Stomach (tissue), 9 donors: ENCODE data around the gene MSH5. TPM values are rescaled to one million over a fixed set of nuclear protein-coding genes. Genes with fewer than 3 reads are reported as not detected.
A peak's percentile ranks its signal among the peaks of the same experiment; 100 is the strongest.

Experiments used
- DNase-seq, 2 donors: peaks; one replicate each; pipeline versions ENCODE4 v3.0.0 to v3.0.0-alpha.2; 2013 to 2019
- H3K27ac ChIP-seq, 5 donors: fragments of 200-600 bp in 4 of 5; sonication (generic) in 4 of 5; one replicate each; pipeline ENCODE4 v1.5.1; 2013 to 2019; ENCODE audit warnings: mild to moderate bottlenecking in 1 of 5, moderate library complexity in 1 of 5
- H3K27me3 ChIP-seq, 3 donors: fragments of 200-600 bp; sonication (generic); one replicate each; pipeline ENCODE4 v1.5.1; 2017 to 2019; ENCODE audit warnings: mixed run types in 1 of 3
- H3K36me3 ChIP-seq, 4 donors: fragments of 200-600 bp; sonication (generic); 1 replicate in 3 of 4; 2 replicates in 1 of 4; pipeline ENCODE4 v1.5.1; 2016 to 2019
- H3K4me1 ChIP-seq, 4 donors: fragments of 200-600 bp; sonication (generic); one replicate each; pipeline ENCODE4 v1.5.1; 2016 to 2019
- H3K4me3 ChIP-seq, 4 donors: fragments of 200-600 bp; sonication (generic) in 3 of 4; one replicate each; pipeline ENCODE4 v1.5.1; 2016 to 2019; ENCODE audit warnings: mild to moderate bottlenecking in 1 of 4
- H3K9me3 ChIP-seq, 4 donors: fragments of 200-600 bp; sonication (generic); one replicate each; pipeline ENCODE4 v1.5.1; 2016 to 2019
- EP300 ChIP-seq: sonication (generic); formaldehyde crosslinking; IDR thresholded peaks from one replicate; pipeline ENCODE4 v1.6.1; 2017; ENCODE audit warnings: antibody characterized with exemption
- POLR2A ChIP-seq, 4 donors: fragments of 450-650 bp; IDR thresholded peaks; one replicate each; pipeline ENCODE4 v1.6.1; 2016; ENCODE audit warnings: antibody characterized with exemption in 4 of 4, control low read depth in 2 of 4, mild to moderate bottlenecking in 1 of 4, moderate library complexity in 1 of 4
- POLR2AphosphoS5 ChIP-seq, 3 donors: sonication (generic); formaldehyde crosslinking; IDR thresholded peaks; one replicate each; pipeline ENCODE4 v1.6.1; 2016; ENCODE audit warnings: antibody characterized with exemption in 3 of 3
- WGBS, 5 donors: extraction: QIAGEN DNeasy Blood & Tissue Kit in 3 of 5; methylation state at CpG; one replicate each; pipeline versions ENCODE4 v1.1.5 to v1.1.7; 2013 to 2018; 5-methylcytosine and 5-hydroxymethylcytosine counted together
- intact Hi-C: fragments of 100-400 bp; cut with DNase I; formaldehyde crosslinking; loops from one replicate; pipeline ENCODE4 v1.15.1; 2023; ENCODE audit warnings: low total_unique reads
- polyA plus RNA-seq, 3 donors: library from polyadenylated mRNA; stranded (reverse); fragments of 200-250 nt; gene quantifications; one replicate each; pipeline ENCODE4 v1.2.3, GENCODE V29; 2013
- total RNA-seq, 5 donors: library from RNA; depleted of rRNA; stranded (reverse); fragments of >200 nt; gene quantifications; one replicate each; pipeline versions ENCODE4 v1.1.0 to v1.2.3, GENCODE V29; 2014 to 2016
- TF ChIP-seq, protein P1 (sequence below), 7 experiments: fragments of 450-650 bp in 4 of 7; fragments of 200-600 bp in 3 of 7; sonication (generic) in 3 of 7; IDR thresholded peaks; one replicate each; pipeline ENCODE4 v1.5.1; 2016 to 2019; ENCODE audit warnings: antibody characterized with exemption in 7 of 7, control low read depth in 2 of 7, mild to moderate bottlenecking in 1 of 7
- donor health status: healthy with polysubstance abuse.
- donor health status: Bipolar disorder and iron deficiency.
- donor health status: healthy.

Gene MSH5
- total and polyA plus RNA-seq, 8 donors, result 2.9 to 66.4 (median 10.9) TPM

DNA sequence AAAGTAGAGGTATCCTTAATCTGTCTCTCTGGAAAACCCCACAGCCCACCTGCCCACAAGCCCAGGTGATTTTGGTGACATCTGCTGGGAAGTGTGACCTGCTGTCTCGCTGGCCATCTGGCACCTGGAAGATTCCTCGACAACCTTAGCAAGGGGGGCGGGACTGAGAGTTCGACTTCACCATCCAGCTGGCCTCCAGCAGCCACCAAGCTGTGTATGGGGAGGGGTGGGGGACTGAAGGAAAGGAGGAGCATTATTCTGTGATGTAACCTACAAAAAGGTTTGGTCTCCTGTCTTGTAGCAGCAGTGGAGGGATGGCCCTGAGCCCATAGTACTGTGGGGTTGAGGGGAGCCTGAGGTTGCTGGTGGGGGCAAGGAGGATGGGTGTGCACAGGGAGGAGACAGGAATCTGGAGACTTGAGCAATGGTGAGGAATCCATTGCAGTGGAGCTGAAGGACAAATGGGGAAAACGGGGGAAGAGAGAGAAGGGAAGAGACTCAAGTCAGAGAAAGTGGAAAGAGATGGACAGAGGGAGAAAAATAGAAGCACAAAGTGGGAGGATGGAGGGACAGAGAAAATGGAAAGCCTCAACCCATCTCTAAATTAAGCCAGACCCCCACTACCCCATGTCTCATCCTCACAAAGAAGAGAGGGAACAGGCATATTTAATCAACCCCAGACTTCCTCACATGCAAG, 29.1 kb upstream of the MSH5 start:
- TF ChIP-seq, protein P1, sequence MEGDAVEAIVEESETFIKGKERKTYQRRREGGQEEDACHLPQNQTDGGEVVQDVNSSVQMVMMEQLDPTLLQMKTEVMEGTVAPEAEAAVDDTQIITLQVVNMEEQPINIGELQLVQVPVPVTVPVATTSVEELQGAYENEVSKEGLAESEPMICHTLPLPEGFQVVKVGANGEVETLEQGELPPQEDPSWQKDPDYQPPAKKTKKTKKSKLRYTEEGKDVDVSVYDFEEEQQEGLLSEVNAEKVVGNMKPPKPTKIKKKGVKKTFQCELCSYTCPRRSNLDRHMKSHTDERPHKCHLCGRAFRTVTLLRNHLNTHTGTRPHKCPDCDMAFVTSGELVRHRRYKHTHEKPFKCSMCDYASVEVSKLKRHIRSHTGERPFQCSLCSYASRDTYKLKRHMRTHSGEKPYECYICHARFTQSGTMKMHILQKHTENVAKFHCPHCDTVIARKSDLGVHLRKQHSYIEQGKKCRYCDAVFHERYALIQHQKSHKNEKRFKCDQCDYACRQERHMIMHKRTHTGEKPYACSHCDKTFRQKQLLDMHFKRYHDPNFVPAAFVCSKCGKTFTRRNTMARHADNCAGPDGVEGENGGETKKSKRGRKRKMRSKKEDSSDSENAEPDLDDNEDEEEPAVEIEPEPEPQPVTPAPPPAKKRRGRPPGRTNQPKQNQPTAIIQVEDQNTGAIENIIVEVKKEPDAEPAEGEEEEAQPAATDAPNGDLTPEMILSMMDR (IDR thresholded peaks at IDR 0.05), result no peak
- TF ChIP-seq POLR2A (IDR thresholded peaks at IDR 0.05) (no peak), POLR2AphosphoS5 (IDR thresholded peaks at IDR 0.05) (no peak), EP300 (no peak)
- H3K4me3 ChIP-seq, result no peak overlapping the region
- peak in 1 of 2 donors; percentile 4 for DNase-seq
- H3K27me3 ChIP-seq, result peaks cover 0 to 4% (median 0%) of the 10 kb centered on the region in 3 donors
- peaks cover 0 to 10% (median 0%) of the 10 kb centered on the region in 4 donors for H3K4me1 ChIP-seq
- H3K9me3 ChIP-seq, result no peaks in the 10 kb centered on the region
- no peaks in the 10 kb centered on the region for H3K36me3 ChIP-seq
- no peak overlapping the region for H3K27ac ChIP-seq
- intact Hi-C loops, result no loop called here
- 60 to 73% (median 70%) methylated on average over 5 of the region's 5 CpGs for WGBS, 5 donors

DNA sequence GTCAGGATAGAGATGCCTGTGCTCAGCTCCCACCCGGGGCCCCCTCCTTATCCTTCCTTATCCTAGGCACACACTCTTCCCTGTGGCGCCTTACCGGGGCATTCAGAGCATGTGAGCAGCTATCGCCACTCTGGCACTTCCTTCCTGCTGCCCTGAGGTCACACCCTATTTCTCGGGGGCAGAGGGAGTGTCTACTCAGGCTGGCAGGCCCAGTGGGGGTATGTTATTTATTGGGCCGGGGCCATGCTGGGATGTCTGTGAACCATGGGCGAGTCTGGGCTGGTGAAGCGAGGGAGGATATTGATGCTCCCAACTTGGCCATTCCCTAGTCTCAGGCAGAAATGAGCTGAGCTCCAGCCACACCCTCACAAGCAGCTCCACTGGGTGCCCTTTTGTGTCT, 28.6 kb upstream of the MSH5 start:
- peaks cover 0 to 10% (median 0%) of the 10 kb centered on the region in 4 donors for H3K4me1 ChIP-seq
- intact Hi-C loops, result no loop called here
- peak in 1 of 2 donors; percentile 68 for DNase-seq
- TF ChIP-seq EP300 (no peak), POLR2AphosphoS5 (IDR thresholded peaks at IDR 0.05) (no peak), POLR2A (IDR thresholded peaks at IDR 0.05) (no peak)
- TF ChIP-seq, protein P1 (IDR thresholded peaks at IDR 0.05), result no peak
- no peak overlapping the region for H3K27ac ChIP-seq
- H3K36me3 ChIP-seq, result no peaks in the 10 kb centered on the region
- H3K9me3 ChIP-seq, result no peaks in the 10 kb centered on the region
- H3K27me3 ChIP-seq, result peaks cover 0 to 4% (median 0%) of the 10 kb centered on the region in 3 donors
- no peak overlapping the region for H3K4me3 ChIP-seq
- 33 to 45% (median 39%) methylated on average over 6 to 8 of the region's 8 CpGs for WGBS, 5 donors

DNA sequence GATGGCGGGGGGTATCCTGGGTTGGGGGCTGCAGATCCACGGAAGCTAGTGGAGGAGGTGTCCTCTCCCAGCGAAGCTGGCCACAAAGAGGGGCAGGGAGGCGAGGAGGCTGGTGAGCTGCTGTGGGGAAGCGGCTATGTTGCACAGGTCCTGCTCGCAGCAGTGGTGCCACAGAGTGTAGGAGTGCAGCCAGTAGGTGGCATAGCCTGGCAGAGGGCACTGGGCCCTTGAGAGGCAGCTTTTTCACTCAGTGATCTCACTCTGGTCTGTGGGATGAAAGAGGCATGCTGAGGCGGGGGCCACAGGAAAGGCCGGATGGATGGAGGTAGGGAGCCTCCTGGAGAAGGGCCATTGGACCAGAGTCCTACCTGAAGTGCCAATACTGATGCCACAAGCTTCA, 27.5 kb upstream of the MSH5 start:
- no peak for DNase-seq
- 70 to 83% (median 77%) methylated on average over 8 of the region's 8 CpGs for WGBS, 5 donors
- intact Hi-C loops, result no loop called here

DNA sequence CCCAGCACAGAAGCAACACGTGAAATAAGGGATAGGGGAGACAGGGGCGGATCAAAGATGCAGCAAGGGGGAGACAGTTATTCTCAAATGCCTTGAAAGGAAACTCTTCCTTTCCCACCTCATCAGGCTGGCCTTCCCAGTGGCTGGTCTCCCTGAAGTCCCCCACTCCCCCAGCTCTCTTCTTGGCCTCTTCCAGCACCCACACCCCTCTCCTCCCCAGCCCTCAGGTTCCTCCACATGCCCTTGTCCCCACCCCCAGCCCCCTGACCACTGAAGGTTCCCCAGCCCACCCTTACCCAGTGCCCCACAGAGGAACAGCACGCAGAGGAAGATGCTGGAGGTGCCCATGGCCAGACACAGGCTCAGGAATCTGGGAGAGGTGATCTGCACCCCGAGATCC, 26.3 kb upstream of the MSH5 start:
- 62 to 82% (median 75%) methylated on average over 4 of the region's 4 CpGs for WGBS, 5 donors
- TF ChIP-seq POLR2AphosphoS5 (IDR thresholded peaks at IDR 0.05) (no peak), EP300 (no peak), POLR2A (IDR thresholded peaks at IDR 0.05) (no peak)
- TF ChIP-seq, protein P1 (IDR thresholded peaks at IDR 0.05), result no peak
- no peak overlapping the region for H3K27ac ChIP-seq

More for the DNA sequence above, 27.5 kb upstream of the MSH5 start:
- H3K27ac ChIP-seq, result no peak overlapping the region
- H3K4me3 ChIP-seq, result no peak overlapping the region
- H3K4me1 ChIP-seq, result peaks cover 0 to 10% (median under 1%) of the 10 kb centered on the region in 4 donors
- H3K36me3 ChIP-seq, result no peaks in the 10 kb centered on the region
- H3K9me3 ChIP-seq, result no peaks in the 10 kb centered on the region
- peaks cover 0 to 4% (median 0%) of the 10 kb centered on the region in 3 donors for H3K27me3 ChIP-seq
- TF ChIP-seq, protein P1 (IDR thresholded peaks at IDR 0.05), result peak in 1 of 7 experiments; percentile 19
- TF ChIP-seq POLR2A (IDR thresholded peaks at IDR 0.05), result no peak

More for the DNA sequence above, 26.3 kb upstream of the MSH5 start:
- DNase-seq, result no peak
- Histone ChIP-seq H3K4me1 (peaks cover 0 to 17% (median 10%) of the 10 kb centered on the region in 4 donors), H3K27me3 (peaks cover 0 to 4% (median 0%) of the 10 kb centered on the region in 3 donors), H3K9me3 (no peaks in the 10 kb centered on the region), H3K36me3 (no peaks in the 10 kb centered on the region), H3K4me3 (no peak overlapping the region)
- intact Hi-C loops, result no loop called here
